Tongue (tissue), 2 donors: ENCODE data around the gene DCTD. TPM values are rescaled to one million over a fixed set of nuclear protein-coding genes. Genes with fewer than 3 reads are reported as not detected.

ENCODE experiments used
- DNase-seq: peaks from one replicate; pipeline ENCODE4 v3.0.0-alpha.2; 2015
- total RNA-seq: library from RNA; depleted of rRNA; stranded (reverse); fragments of >200 nt; gene quantifications from one replicate; pipeline ENCODE4 v1.2.3, GENCODE V29; 2014

The DCTD gene
- total RNA-seq, 1 donor from 2014 or later: 52.6 TPM

DNA sequence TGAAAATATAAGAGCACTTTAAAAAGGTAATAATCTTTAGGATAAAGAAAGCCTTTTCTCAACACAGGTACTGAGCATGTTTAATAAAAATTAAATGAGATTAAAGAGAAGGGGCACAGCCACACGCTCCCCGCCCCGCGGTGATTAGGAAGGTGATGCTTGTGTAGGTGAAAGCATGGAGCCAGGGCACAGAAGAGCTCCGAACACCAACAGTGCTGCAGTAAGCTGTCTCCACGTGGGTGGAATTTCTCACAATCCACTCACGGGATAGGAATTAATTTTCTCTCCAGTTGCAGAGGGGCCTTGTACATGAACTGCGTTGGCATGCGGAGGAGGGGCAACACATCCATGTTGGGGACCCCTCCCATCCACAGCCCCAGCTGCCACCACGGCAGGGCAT, 27.0 kb downstream of the DCTD start:
- no peak for DNase-seq

DNA sequence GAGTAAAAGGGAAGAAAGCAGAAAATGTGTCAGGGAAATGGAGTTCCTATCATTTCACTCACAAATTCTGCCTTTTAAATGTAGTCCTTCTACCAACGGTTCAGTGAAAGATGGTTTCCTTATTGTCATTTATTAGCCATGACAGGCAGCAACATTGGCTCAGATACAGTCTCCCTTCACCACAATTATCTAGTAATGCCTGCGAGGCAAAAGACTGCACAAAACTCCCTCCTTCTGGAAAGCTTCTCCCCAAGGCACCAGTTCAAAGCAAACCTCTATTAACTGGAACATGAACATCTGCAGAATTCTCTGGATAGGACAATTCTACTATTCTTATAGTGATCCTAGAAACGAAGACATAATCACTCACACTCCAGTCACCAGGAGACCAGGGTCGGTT, 28.3 kb downstream of the DCTD start:
- DNase-seq: no peak

DNA sequence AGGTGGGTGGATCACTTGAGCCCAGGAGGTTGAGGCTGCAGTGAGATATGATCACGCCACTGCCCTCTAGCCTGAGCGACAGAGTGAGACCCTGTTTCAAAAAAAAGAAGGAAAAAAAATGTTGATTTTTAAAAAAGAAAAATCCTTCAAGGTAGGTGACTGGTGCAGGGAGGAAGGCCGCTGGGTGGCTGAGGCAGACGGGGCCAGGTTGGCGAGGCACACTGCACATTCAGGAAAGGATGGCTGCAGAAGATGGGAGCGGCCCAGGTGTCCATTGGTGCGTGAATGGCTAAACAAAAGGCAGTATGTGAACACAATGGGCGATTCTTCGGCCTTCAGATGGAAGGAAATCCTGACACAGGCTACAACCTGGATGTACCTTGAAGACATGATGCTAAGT, 30.4 kb downstream of the DCTD start:
- DNase-seq: no peak

DNA sequence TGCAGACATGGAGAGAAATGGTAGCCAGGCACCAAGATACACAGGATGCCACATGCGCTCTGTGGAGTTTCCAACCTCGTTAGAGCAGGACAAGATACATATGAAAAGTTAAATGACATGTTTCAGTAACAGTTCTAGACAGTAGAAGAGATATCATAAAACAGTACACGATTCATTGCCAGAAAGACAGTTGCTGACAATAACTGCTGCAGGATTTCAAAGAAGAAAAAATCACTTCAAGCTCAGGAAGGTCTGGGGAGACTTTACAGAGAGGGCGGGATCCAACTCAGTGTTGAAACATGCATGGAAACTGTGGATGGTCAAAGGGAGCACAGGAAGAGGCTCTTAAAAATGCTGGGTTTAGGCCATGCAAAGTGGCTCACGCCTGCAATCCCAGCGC, 31.0 kb downstream of the DCTD start:
- no peak for DNase-seq

DNA sequence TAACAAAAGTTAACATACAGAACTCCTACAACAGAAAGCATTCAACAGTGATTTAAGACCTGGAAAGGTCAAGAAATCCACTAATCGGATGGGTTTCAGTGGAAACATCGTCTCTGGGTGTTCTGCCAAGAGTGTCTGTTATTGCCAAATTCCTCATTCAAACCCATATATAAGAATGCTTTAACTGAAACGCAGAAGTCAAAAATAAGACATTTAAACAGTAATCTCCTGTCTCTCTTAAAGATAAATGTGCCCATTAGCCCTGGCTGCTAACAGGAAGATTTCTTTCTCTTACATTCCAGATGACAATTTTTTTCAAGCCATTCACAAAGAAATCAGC, 31.5 kb downstream of the DCTD start:
- DNase-seq: peak; percentile 59

DNA sequence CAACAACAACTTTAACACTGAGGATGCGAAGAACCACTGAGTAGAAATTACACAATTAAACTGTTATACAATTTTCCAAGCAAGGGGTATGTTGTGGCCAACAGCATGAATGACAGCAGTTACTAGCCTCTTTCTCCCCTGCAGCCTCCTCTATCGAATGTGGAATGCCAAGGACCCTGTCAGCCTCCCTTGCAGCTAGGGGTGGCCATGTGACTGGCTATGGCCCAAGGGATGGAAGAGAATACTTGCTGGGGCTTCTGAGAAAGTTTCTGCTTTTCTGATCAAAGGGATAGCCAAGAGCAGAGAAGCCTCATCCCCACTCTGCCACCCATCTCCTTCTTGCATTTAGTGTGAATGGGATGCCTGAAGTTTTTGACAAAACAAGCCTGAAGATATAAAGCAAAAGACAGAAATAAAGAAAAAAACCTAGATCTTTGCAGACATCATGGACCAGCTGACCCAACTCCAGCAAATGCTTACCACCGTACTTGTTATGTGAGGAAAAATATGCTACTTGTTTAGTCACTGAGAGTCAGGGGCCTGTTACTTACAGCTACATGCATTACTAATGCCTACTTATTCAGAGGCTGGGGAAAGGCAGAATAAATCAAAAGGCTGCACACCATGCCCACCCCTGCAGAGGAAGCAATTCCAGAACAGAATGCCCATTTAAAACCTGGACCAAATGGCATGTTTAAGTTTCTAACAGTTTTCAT, 32.0 kb downstream of the DCTD start:
- DNase-seq: no peak

DNA sequence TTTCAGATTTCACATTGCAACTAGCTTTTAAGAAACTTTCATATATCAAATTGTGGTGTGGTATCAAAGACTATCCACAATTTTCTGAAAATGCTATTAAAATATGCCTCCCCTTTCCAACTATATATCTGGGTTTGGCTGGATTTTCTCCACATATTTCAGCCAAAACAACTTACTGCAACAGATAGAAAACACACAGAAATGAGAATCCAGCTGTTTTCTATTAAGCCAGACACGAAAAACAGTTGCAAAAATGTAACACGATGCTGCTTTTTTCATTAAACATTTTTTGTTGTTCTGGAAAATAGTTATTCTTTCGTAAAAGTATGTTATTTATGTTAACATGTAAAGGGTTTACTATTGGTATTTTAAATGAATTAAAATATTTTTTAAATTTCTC, 33.1 kb downstream of the DCTD start:
- DNase-seq: peak; percentile 80

DNA sequence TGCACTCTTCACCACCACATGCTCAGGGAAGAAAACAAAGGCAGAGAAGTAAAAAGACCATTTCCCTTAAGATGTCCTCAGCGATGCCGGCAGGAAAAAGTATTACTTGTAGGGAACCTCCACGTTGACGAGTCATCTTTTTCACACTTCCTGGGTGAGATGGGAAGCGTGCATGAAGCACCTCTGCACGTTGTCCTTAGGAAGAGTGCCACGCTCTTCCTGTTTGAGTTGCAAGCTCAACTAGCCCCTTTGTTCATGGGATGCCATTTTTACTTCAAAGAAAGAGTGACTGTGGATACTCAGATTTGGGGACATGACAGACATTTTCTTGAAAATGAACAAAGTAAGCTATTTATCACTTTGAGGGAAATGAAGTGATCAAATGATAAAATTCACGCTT, 33.8 kb downstream of the DCTD start:
- DNase-seq: no peak

DNA sequence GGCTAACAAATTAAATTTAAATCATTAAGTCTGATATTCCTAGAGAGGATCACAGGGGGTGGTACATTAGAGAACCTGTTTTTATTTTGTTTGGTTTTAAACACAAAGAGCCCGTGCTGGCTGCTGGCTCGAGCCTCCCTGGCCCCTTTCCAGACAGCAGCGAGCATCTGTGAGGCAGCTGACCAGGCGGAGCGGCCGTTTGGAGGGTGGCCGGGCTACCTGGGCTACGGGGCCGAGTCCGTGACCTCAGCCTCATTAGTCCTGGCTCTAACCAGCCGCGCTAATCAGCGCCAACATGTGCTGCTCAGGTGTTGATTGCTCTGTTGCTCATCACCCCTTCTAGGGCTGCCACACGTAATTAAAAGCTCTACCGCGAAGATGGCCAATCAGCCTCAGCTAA, 35.3 kb downstream of the DCTD start:
- peak; percentile 72 for DNase-seq

DNA sequence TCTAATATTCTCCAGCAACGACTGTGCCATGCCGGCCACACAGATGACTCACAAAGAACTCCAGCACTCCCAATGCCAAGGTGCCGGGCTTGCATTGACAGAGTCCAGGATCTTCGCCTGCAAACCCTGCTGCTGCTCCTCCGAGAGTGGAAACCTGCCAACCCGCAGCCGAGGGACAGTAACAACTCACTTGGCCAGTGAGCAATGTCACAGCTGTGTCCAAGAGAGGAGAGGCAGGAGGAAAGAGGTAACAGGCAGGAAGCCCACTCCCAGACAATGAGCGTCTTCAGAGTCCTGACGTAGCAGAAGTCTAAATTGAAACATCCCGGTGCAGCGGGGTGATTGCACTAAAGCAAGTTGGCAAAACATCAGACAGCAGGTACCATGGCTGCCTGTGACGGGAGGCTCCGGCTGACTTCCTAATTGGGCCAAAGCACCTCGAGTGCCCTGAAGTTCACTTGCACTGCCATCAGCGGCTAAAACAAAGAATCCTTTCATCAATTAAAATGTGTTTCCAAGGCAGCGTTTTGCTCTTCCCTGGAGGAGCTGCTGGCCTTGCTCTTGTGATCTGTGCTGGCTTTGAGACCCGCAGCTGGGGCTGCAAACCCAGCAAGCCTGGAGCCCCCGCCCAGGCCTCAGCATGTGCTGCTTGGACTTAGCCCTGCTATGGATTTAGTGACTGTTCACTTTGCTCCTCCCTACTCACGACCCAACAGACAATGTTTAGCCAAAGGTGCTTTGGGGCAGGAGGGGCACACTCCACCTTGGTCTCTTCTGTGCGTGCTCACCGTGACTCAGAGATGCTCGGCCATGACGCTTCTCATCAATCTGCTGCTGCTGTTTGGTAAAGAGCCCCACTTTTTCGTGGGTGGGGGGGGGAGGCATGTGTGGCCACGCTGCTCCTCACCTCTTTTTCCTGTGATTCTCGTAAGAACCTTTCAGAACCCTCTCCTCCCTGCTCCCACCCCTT, 36.5 kb downstream of the DCTD start:
- DNase-seq: peak; percentile 83

DNA sequence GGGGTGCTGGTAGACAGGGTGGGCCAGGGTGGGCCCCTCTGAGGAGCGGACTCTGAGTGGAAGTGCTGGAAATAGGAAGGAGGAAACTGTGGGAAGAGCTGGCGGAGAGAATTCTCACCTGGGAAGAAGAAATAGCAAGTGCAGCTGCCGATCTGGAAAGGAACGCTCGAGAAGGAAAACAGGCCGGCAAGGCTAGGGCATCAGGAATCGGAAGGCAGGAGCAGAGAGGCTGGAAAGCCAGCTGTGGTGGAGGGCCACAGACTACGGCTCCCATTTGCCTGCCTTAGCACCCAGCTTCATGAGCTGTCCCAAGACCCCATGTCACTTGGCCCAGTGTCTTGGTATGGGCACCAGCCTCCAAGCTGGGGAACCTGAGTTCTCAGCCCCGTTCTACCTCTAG, 37.3 kb downstream of the DCTD start:
- no peak for DNase-seq

DNA sequence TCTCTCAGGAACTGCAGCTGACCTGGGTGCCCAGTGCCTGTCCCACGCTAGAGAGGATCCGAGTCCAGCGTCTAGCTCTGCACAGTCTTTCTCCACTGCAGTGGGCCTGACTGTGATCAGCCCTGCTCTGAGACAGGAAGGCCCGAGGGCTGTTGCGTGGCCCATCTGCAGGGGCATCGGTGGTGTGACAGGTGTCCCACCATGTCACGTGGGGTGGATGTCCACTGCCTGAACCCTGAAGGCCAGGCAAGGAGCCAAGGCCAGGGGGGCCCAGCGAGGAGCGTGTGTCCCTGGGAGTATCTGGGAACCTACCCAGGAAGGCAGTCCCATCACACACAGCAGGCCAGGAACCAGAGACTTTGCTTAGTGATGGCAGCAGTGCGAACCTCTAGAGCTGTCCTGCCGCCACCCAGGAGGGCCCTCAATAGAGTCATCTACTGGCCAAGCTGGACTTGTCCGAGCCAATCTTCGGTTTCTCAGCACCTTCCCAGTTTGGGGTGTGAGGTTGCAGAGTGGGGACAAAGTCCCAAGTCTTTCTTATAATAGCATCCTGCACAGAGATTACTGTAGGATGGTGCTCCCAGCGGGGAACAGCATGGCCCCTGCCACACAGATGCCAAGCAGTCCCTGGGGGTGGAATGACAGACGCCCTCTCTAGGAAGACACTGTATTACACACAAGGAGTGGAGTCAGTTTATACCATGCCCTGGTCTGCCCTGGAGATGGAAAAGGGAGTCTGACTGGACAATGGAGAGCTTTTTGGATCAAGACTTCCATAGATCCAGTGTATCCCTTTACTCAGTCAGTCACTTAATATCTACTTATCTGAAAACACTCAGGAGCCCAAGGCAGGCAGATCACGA, 38.3 kb downstream of the DCTD start:
- DNase-seq: peak; percentile 30

DNA sequence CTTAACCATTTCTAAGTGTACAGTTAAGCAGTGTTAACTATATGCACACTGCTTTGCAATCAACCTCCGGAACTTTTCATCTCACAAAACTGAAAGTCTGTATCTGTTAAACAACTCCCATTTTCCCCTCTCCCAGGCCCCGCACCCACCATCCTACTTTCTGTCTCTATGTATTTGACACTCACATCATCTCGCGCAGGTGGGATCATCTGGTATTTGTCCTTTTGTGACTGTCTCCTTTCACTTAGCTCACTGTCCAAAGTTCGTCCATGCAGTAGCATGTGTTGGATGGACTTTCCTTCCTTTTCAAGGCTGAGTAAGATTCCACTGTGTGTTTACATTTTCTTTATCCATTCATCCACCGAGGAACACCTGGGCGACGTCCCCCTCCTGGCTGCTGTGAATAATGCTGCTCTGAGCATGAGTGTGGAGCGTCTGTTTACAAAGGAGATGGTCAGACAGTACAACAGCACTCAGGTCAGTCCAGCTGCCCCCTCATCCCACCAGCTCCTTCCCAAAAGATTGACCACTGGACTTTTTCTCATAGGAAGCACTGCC, 39.8 kb downstream of the DCTD start:
- no peak for DNase-seq

DNA sequence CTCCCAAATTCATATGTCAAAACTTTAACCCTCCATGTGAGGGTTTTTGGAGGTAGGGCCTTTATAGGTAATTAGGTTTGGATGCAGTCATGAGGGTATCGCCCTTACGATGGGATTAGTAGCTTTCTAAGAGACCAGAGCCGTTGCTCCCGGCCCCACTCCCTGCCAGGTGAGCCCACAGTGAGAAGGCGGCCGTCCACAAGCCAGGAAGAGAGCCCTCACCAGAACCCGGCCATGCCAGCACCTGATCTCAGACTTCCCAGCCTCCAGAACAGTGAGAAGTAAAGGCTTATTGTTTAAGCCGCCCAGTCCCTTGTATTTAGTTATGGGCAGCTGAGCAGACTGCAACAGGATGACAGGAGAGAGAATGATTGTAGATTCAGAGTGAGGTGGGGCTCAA, 40.8 kb downstream of the DCTD start:
- no peak for DNase-seq

DNA sequence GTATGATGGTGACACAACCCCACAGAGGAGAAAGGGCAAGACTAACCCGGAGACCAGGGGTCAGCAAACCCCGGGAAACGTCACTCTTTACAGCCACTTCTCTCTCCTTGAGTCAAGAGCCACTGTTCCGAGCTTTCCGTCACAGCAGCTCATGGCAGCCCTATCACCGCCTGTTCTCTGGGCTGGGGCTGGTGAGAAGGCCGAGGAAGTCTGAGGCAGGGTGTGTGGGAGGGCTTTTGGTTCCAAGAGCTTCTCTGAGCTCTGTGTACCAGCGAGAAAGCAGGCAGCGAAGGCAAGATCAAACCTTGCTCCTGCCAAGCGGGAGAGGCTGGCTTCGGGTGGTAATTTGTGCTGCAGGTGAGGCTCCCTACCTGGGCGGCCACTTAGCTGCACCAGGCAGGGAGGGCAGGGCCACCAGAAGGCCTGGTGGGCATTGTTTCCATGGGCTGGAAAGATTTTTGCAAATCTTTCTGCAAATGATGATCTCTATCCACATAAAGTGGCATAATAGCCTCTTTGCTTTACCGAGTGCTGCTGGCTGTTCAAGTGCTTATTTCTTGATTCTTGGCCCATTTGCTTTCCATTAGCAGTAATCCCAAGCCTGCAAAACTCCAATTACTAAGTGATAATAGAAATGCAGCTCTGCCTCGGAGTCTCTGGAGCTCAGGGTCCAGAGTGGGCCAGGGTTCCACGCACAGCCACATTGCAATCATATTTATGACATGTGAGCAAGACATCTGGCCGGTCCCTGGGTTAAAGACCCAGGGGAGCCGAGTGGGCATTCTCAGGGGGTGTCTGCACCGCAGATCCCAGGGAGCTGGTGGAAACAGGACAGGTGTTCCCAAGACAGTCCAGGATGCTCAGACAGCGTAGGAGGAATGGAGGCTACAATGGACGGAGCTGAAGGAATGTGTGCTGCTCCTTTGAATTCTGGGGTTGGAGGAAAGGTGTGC, 41.5 kb downstream of the DCTD start:
- DNase-seq: no peak

DNA sequence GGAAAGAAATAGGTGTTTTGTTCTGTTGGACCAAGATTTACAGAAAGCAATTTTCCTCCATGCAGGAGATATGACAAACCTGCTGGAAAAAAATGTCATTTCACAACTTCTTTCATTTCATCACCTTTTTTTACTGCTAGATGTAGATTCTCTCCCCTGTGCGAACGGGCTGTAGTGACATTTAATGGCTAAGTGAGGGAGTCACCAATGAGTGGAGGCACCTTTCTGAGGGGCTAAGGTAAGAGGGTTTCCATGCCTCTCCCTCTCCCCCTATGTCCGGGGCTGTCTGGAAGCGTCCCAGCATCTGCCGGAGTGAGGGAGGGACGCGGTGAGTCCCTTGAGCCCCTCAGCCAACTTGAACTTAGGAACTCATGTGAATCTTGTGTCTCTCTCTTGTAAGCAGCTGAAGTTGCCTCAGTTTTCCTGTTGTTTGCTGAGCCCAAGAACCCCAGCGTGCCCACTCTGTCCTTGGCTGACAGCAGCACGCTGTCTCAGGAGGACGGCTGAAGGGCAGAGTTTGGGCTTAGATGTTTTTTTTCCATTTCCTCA, 42.3 kb downstream of the DCTD start:
- no peak for DNase-seq

DNA sequence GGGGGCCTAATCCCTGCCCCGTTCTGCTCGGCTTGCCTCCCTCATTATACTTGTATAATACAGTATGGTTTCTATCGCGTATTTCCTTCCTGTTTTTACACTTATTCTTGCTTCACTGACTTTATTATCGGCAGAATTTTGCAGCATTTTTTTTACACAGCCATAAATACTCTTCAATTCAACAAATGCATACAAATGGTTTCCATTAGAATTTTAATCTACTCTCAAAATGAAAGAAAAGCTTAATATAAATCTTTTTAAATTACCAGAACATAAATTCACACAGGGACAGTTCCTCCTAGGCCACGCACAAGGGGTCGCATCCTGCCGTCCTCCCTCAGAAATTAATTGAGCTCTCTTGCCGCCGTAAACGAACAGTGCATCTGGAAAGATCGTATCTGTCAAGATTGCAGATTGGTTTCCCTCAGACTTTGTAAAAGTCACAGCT, 42.9 kb downstream of the DCTD start:
- DNase-seq: no peak

DNA sequence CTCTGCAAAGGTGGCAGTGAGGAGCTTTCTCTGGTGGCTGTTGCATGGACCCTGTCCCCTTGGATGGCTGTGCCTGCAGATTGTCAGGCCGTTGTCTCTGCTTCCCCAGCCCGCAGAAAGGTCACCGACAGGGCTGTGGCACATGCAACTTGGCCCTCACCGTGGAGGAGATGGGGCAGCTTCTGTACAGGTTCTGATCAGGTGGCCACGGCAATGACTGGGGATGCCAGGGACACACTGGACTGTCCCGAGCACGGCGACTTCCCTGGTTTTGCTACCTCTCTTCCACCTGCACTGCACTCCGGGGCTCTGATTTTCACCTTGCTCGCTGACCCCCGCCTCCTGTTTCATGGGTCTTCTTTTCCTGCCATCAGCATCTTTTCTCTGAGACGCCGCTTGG, 43.5 kb downstream of the DCTD start:
- no peak for DNase-seq

DNA sequence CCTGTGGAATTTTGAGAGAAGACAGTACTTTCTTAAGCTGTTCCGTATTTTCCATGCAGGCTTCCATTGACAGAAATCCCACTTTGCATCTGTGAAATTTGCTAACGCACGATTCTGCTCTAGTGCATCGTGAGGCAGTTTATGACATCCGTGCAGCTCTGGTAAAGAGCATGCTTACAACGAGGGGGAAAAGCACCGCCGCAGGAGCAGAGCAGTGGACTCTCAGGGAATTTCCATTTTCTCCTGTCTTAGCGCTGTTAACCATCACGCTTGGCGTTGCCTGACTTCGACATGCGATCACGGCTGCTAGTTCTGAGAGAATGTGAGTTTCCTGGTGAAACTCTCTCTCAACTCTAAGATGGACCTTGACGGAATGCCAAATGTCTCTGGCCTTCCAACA, 43.9 kb downstream of the DCTD start:
- no peak for DNase-seq

DNA sequence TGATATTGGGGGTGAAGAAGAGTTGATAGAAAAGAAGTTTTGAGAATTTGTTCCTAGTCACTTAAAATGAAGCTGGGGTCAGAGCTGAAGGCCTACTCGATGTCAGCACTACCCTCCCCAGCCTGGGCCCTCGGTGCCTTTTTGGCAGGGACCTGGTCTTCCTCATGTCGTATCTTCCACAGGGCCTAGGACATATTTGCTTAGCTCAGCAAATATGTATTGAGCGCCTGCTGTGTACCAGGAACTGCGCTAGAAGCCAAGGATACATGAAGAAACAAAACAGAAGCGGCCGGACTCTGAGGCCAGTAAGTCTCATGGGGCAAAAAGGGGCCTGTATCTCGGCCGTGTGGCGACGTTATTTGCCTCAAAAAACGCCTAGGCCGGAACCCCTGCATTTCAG, 44.3 kb downstream of the DCTD start:
- no peak for DNase-seq

DNA sequence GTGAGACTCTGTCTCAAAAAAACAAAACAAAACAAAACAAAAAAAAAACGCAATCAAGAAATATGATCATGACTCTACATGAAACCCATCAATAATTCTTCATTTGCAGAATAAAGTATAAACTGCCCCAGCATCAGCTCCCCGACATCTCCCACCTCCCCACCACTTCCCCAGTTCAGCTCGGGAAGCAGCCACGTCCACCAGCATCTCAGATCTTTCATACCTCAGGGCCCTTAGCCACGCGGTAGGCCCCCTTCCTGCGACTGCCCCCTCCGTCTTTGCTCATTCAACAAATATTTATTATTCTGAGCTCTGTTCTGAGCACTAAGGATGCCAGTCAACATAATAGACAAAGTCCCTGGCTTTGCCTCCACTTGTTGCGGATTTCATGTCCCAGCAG, 45.6 kb downstream of the DCTD start:
- DNase-seq: no peak
